PC-9 (cell line): Measurements from ENCODE around the gene CEP41. TPM values are rescaled to one million over a fixed set of nuclear protein-coding genes. Genes with fewer than 3 reads are reported as not detected.

Experiments used
- BruUV-seq: library from RNA; stranded (reverse); fragments of 400-500 nt; replicated peaks from 2 replicates; lab custom pipeline; 2021; lab: Mats Ljungman, UMichigan
- CTCF ChIA-PET: fragments of 300-600 bp; sonication (Branson Sonifier 250); formaldehyde crosslinking; loops from one replicate; lab custom pipeline; 2022; ENCODE audit warnings: antibody characterized with exemption; lab: Charles Lee
- POLR2A ChIA-PET: fragments of 300-600 bp; sonication (Branson Sonifier 250); formaldehyde crosslinking; loops from one replicate; lab custom pipeline; 2022; ENCODE audit warnings: antibody characterized with exemption; ENCODE audit not compliant: unreplicated experiment; lab: Charles Lee
- DNase-seq, 2 experiments: peaks; one replicate each; pipeline versions ENCODE4 v3.0.0 to v3.0.0-alpha.2; 2015 to 2022; ENCODE audit warnings: mixed read lengths in 1 of 2
- H2AFZ ChIP-seq: fragments of 200-600 bp; sonication (generic); 2 replicates; pipeline ENCODE4 v1.8.1; 2017; ENCODE audit warnings: antibody characterized with exemption
- H3F3A ChIP-seq: fragments of 200-600 bp; sonication (generic); 2 replicates; pipeline ENCODE4 v1.8.1; 2017; ENCODE audit warnings: antibody characterized with exemption, mild to moderate bottlenecking, low read depth; ENCODE audit not compliant: insufficient read depth
- H3K27ac ChIP-seq: fragments of 200-600 bp; sonication (generic); 2 replicates; pipeline ENCODE4 v1.6.1; 2016; ENCODE audit warnings: mixed run types
- H3K27me3 ChIP-seq: fragments of 200-600 bp; sonication (generic); 2 replicates; pipeline ENCODE4 v1.6.1; 2016; ENCODE audit warnings: low read depth, mixed run types; ENCODE audit not compliant: insufficient read depth
- H3K36me3 ChIP-seq: fragments of 200-600 bp; sonication (generic); 2 replicates; pipeline ENCODE4 v1.6.1; 2016; ENCODE audit warnings: low read depth, mixed run types
- H3K4me1 ChIP-seq: fragments of 200-600 bp; sonication (generic); replicated peaks from 2 replicates; pipeline ENCODE4 v1.6.1; 2016; ENCODE audit warnings: mixed run types; ENCODE audit not compliant: insufficient read depth
- H3K4me2 ChIP-seq: fragments of 200-600 bp; sonication (generic); 2 replicates; pipeline ENCODE4 v1.6.1; 2017; ENCODE audit warnings: mixed run types
- H3K4me3 ChIP-seq: fragments of 200-600 bp; sonication (generic); 2 replicates; pipeline ENCODE4 v1.6.1; 2016; ENCODE audit warnings: mixed run types
- H3K79me2 ChIP-seq: fragments of 200-600 bp; sonication (generic); 2 replicates; pipeline ENCODE4 v1.6.1; 2017; ENCODE audit warnings: low read depth, mixed run types
- H3K9me2 ChIP-seq: fragments of 200-600 bp; sonication (generic); 2 replicates; pipeline ENCODE4 v1.8.1; 2017; ENCODE audit warnings: mild to moderate bottlenecking; ENCODE audit not compliant: insufficient read depth
- H3K9me3 ChIP-seq: fragments of 200-600 bp; sonication (generic); 2 replicates; pipeline ENCODE4 v1.8.1; 2016; ENCODE audit warnings: low read depth; ENCODE audit not compliant: insufficient read depth
- H4K20me1 ChIP-seq: fragments of 200-600 bp; sonication (generic); 2 replicates; pipeline ENCODE4 v1.8.1; 2017; ENCODE audit not compliant: insufficient read depth
- EZH2 ChIP-seq: fragments of 200-600 bp; sonication (generic); IDR thresholded peaks from 2 replicates; pipeline ENCODE4 v1.8.0; 2017; ENCODE audit warnings: antibody characterized with exemption, low read depth
- intact Hi-C: fragments of 100-400 bp; cut with micrococcal nuclease; formaldehyde crosslinking; loops from one replicate; pipeline ENCODE4 v1.10.0; 2022; ENCODE audit not compliant: unreplicated experiment
- total RNA-seq: library from RNA; stranded (reverse); gene quantifications from 2 replicates; pipeline ENCODE4 v1.2.3, GENCODE V29; 2021
- TF ChIP-seq, protein P1 (sequence below): fragments of 200-600 bp; sonication (generic); conservative IDR thresholded peaks from 2 replicates; pipeline ENCODE4 v1.6.1; 2017; ENCODE audit warnings: mixed run types, antibody characterized with exemption, mild to moderate bottlenecking, moderate library complexity

Gene CEP41
- total RNA-seq, 1 experiment from 2014 or later, result 18.0 TPM

DNA sequence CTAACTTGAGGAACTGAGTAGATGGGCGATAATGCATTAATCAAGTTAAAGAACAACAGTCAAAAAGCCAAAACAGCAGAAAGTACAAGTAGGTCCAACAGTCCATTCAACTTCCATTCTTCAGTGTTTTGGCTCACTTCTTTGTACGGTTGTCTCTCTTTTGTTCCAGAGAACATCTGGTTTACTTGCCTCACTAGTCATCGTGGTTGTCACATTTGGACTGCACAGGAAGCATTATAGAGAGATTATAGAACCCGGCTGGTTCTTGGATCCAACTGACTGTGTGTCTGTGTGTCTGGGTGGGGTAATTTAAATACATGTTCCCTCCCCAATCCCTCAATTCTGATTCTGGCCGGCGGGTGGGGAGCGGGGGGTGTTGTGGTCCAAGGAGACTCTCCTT, 1.8 kb upstream of the CEP41 start:
- no peaks in the 10 kb centered on the region for H3K9me3 ChIP-seq
- H3K27ac ChIP-seq, result no peak overlapping the region
- ChIA-PET CTCF (interaction anchor here (0.6 kb wide), 1 partner anchor 50 kb away, joined by 6 read pairs; no protein-coding TSS in a partner anchor), POLR2A (no interaction called here)
- no peak overlapping the region for H2AFZ ChIP-seq
- H3F3A ChIP-seq, result peaks cover 11% of the 10 kb centered on the region; the same call in 1 of the 2 replicates
- peaks cover 15% of the 10 kb centered on the region for H3K4me1 ChIP-seq
- intact Hi-C loops, result no loop called here
- DNase-seq, result no peak
- no peaks in the 10 kb centered on the region for H4K20me1 ChIP-seq
- peaks cover 5% of the 10 kb centered on the region; the same call in 1 of the 2 replicates for H3K79me2 ChIP-seq
- H3K4me2 ChIP-seq, result no peak overlapping the region
- BruUV-seq, result no TSS peak
- H3K4me3 ChIP-seq, result no peak overlapping the region
- TF ChIP-seq, protein P1, sequence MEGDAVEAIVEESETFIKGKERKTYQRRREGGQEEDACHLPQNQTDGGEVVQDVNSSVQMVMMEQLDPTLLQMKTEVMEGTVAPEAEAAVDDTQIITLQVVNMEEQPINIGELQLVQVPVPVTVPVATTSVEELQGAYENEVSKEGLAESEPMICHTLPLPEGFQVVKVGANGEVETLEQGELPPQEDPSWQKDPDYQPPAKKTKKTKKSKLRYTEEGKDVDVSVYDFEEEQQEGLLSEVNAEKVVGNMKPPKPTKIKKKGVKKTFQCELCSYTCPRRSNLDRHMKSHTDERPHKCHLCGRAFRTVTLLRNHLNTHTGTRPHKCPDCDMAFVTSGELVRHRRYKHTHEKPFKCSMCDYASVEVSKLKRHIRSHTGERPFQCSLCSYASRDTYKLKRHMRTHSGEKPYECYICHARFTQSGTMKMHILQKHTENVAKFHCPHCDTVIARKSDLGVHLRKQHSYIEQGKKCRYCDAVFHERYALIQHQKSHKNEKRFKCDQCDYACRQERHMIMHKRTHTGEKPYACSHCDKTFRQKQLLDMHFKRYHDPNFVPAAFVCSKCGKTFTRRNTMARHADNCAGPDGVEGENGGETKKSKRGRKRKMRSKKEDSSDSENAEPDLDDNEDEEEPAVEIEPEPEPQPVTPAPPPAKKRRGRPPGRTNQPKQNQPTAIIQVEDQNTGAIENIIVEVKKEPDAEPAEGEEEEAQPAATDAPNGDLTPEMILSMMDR, result no peak
- no peak for TF ChIP-seq EZH2
- no peaks in the 10 kb centered on the region for H3K36me3 ChIP-seq
- no peaks in the 10 kb centered on the region for H3K9me2 ChIP-seq
- H3K27me3 ChIP-seq, result no peaks in the 10 kb centered on the region

DNA sequence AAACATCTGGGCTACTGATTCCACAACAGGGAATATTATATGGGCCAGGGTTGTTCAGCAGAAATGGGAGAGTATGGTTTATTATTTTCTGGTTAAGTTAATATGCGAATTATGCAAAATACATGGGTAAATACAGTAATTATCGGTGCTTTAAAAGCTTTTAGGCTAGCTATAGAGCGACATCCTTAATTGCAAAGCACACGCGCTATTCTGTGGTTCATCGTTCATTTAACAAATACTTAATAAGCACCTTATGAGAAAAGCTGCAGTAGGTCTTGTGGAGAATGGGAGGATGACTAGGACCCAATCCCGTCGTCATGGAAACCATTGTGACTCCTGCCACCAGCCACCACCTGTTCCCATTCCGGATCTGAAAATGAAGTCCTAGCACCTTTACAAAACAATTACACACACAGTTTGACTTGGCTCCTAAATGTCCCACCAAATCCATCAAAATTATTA, 623 bp upstream of the CEP41 start:
- intact Hi-C loops, result loop anchor here (1.0 kb wide), 2 partner anchors 45 to 236 kb away; partner anchors contain the start of gene TMEM209
- peak; percentile 26 to 48 for DNase-seq
- Histone ChIP-seq H3K27me3 (no peaks in the 10 kb centered on the region), H3K9me2 (no peaks in the 10 kb centered on the region), H4K20me1 (no peaks in the 10 kb centered on the region), H3K36me3 (no peaks in the 10 kb centered on the region), H3K4me2 (peak overlapping the region; percentile 90), H3K4me3 (peak overlapping the region; percentile 73), H3K79me2 (peaks cover 5% of the 10 kb centered on the region; the same call in 1 of the 2 replicates), H3K27ac (0 out of 2 replicates have a peak overlapping the region, but pooled peaks have one; percentile 29), H2AFZ (peak overlapping the region; percentile 94), H3K4me1 (peaks cover 15% of the 10 kb centered on the region), H3F3A (peaks cover 11% of the 10 kb centered on the region; the same call in 1 of the 2 replicates), H3K9me3 (no peaks in the 10 kb centered on the region)
- no TSS peak for BruUV-seq
- ChIA-PET POLR2A (interaction anchor here (0.6 to 1.3 kb wide), 3 partner anchors 117 to 1165 kb away, joined by 3 to 4 read pairs (median 4); partner anchors contain the start of gene TMEM209), CTCF (interaction anchor here (0.6 kb wide), 1 partner anchor 11 kb away, joined by 8 read pairs; no protein-coding TSS in a partner anchor)
- TF ChIP-seq, protein P1, result no peak
- TF ChIP-seq EZH2, result no peak

DNA sequence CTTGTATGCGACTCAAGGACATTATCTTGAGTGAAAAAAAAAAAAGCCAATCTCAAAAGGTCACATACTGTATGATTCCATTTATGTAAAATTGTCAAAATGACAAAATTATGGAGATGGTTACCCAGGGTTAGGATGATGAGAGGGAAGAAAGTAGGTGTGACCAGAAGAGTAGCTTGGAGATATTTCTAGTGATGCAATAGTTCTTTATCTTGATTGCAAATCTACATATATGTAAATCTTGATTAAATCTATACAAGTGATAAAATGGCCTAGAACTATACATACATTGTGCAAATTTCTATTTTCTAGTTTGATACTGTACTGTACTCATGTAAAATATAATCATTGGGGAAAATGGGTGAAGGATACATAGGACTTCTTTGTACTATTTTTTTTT, 4.6 kb downstream of the CEP41 start:
- Histone ChIP-seq H3K27me3 (no peaks in the 10 kb centered on the region), H2AFZ (no peak overlapping the region), H3K4me2 (no peak overlapping the region), H3K36me3 (no peaks in the 10 kb centered on the region), H3K9me2 (no peaks in the 10 kb centered on the region), H3K4me1 (peaks cover 18% of the 10 kb centered on the region), H3F3A (peaks cover 15% of the 10 kb centered on the region), H3K4me3 (no peak overlapping the region), H3K79me2 (peaks cover 8% of the 10 kb centered on the region; the same call in 1 of the 2 replicates), H4K20me1 (no peaks in the 10 kb centered on the region), H3K9me3 (no peaks in the 10 kb centered on the region), H3K27ac (no peak overlapping the region)
- no peak for DNase-seq
- TF ChIP-seq EZH2, result no peak
- TF ChIP-seq, protein P1, result no peak
- ChIA-PET CTCF (interaction anchor here (0.6 to 0.7 kb wide), 2 partner anchors 298 to 366 kb away, joined by 5 read pairs; partner anchors contain the start of gene KLHDC10), POLR2A (interaction anchor here (0.7 kb wide), 1 partner anchor 197 kb away, joined by 8 read pairs; no protein-coding TSS in a partner anchor)
- no TSS peak for BruUV-seq
- intact Hi-C loops, result no loop called here
